Endodermal cell (in vitro differentiated cells): Measurements from ENCODE around the gene HSD17B12. TPM values are rescaled to one million over a fixed set of nuclear protein-coding genes. Genes with fewer than 3 reads are reported as not detected.
"Not testable (repeated sequence)": the region's sequence is repeated elsewhere in the genome, so short reads cannot be mapped to it uniquely, and the experiment has no call there.

ENCODE experiments used
- DNase-seq: peaks from one replicate; pipeline ENCODE4 v3.0.0-alpha.2; 2017
- H3K27ac ChIP-seq: 2 replicates; pipeline ENCODE4 v1.5.1; 2013; ENCODE audit warnings: mild to moderate bottlenecking, low read depth, low read length, moderate library complexity
- H3K27me3 ChIP-seq: 2 replicates; pipeline ENCODE4 v1.6.1; 2013; ENCODE audit warnings: mild to moderate bottlenecking, low read length, moderate library complexity; ENCODE audit not compliant: insufficient read depth, control insufficient read depth, poor library complexity, severe bottlenecking
- H3K36me3 ChIP-seq: 2 replicates; pipeline ENCODE4 v1.7.0; 2013; ENCODE audit warnings: mild to moderate bottlenecking, low read length, moderate library complexity; ENCODE audit not compliant: control insufficient read depth, insufficient read depth
- H3K4me1 ChIP-seq: one replicate; pipeline ENCODE4 v1.7.0; 2013; ENCODE audit warnings: low read length; ENCODE audit not compliant: control insufficient read depth, insufficient read depth
- H3K4me3 ChIP-seq: 2 replicates; pipeline ENCODE4 v1.5.1; 2013; ENCODE audit warnings: mild to moderate bottlenecking, low read length, moderate library complexity
- H3K9ac ChIP-seq: 2 replicates; pipeline ENCODE4 v1.6.1; 2013; ENCODE audit warnings: mild to moderate bottlenecking, low read length, moderate library complexity; ENCODE audit not compliant: poor library complexity, severe bottlenecking; ENCODE audit errors: extremely low read depth
- H3K9me3 ChIP-seq: 2 replicates; pipeline ENCODE4 v1.6.1; 2013; ENCODE audit warnings: mild to moderate bottlenecking, low read length, moderate library complexity; ENCODE audit not compliant: control insufficient read depth
- H3K27ac Mint-ChIP-seq: 2 replicates; pipeline ENCODE4 v1.8.0; 2020; ENCODE audit warnings: mixed read lengths
- H3K27me3 Mint-ChIP-seq: 2 replicates; pipeline ENCODE4 v1.8.0; 2021; ENCODE audit warnings: mild to moderate bottlenecking, mixed read lengths; ENCODE audit not compliant: insufficient read depth
- H3K36me3 Mint-ChIP-seq: 2 replicates; pipeline ENCODE4 v1.8.0; 2020; ENCODE audit warnings: low read depth, mixed read lengths
- H3K4me1 Mint-ChIP-seq: 2 replicates; pipeline ENCODE4 v1.8.0; 2020; ENCODE audit warnings: mixed read lengths
- H3K4me3 Mint-ChIP-seq: 2 replicates; pipeline ENCODE4 v1.8.0; 2020; ENCODE audit warnings: mild to moderate bottlenecking, moderate library complexity, mixed read lengths
- H3K9me3 Mint-ChIP-seq: 2 replicates; pipeline ENCODE4 v1.8.0; 2020; ENCODE audit warnings: mild to moderate bottlenecking, mixed read lengths
- WGBS, 2 experiments: methylation state at CpG; one replicate each; pipeline versions ENCODE4 v1.1.5 to v1.1.7; 2013; ENCODE audit warnings: missing lambda C conversion rate in 2 of 2, mixed read lengths in 1 of 2; ENCODE audit not compliant: insufficient coverage in 1 of 2, insufficient read length in 1 of 2; 5-methylcytosine and 5-hydroxymethylcytosine counted together
- total RNA-seq, 2 donors: library from RNA; stranded (reverse); fragmentation: NEBNext Ultra II Directional in 1 of 2; extraction: Animal tissue kit (Norgen Biotek cat#: 25700) in 1 of 2; gene quantifications; 2 replicates in 1 of 2; 3 replicates in 1 of 2; pipeline ENCODE4 v1.2.1, GENCODE V29; 2021
- TF ChIP-seq, protein P1 (sequence below): fragments of 200-600 bp; sonication (generic); conservative IDR thresholded peaks from 2 replicates; pipeline ENCODE4 v1.5.0; 2021; ENCODE audit warnings: antibody characterized with exemption, mild to moderate bottlenecking

Gene HSD17B12
- total RNA-seq, 2 donors from 2014 or later, result 109 to 138 TPM

- 100% methylated on average over 1 of the region's 1 CpG; no CpG with 5 or more reads in 1 of the 2 experiments for WGBS, 2 experiments
- Histone ChIP-seq H3K36me3 (peaks cover 52% of the 10 kb centered on the region), H3K4me3 (no peak overlapping the region), H3K9me3 (peaks cover 33% of the 10 kb centered on the region), H3K9ac (no peak overlapping the region), H3K27ac (no peak overlapping the region), H3K27me3 (no peaks in the 10 kb centered on the region), H3K4me1 (no peaks in the 10 kb centered on the region)
- Mint-ChIP-seq H3K27me3 (no peaks in the 10 kb centered on the region), H3K4me3 (no peak overlapping the region), H3K36me3 (peaks cover 59% of the 10 kb centered on the region), H3K9me3 (peaks cover 3% of the 10 kb centered on the region), H3K4me1 (no peaks in the 10 kb centered on the region), H3K27ac (no peak overlapping the region)
- DNase-seq, result no peak
- TF ChIP-seq, protein P1, sequence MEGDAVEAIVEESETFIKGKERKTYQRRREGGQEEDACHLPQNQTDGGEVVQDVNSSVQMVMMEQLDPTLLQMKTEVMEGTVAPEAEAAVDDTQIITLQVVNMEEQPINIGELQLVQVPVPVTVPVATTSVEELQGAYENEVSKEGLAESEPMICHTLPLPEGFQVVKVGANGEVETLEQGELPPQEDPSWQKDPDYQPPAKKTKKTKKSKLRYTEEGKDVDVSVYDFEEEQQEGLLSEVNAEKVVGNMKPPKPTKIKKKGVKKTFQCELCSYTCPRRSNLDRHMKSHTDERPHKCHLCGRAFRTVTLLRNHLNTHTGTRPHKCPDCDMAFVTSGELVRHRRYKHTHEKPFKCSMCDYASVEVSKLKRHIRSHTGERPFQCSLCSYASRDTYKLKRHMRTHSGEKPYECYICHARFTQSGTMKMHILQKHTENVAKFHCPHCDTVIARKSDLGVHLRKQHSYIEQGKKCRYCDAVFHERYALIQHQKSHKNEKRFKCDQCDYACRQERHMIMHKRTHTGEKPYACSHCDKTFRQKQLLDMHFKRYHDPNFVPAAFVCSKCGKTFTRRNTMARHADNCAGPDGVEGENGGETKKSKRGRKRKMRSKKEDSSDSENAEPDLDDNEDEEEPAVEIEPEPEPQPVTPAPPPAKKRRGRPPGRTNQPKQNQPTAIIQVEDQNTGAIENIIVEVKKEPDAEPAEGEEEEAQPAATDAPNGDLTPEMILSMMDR, result no peak
These were observed 84.7 kb downstream of the HSD17B12 start for GRCh38 chr11:43765194-43765593.

GRCh38 chr11:43768654-43769053 is 88.1 kb downstream of the HSD17B12 start:
- not testable (repeated sequence) for H3K4me3 Mint-ChIP-seq, H3K27ac Mint-ChIP-seq, H3K4me3 ChIP-seq, H3K27me3 Mint-ChIP-seq, H3K9me3 Mint-ChIP-seq, DNase-seq, H3K4me1 ChIP-seq, H3K9ac ChIP-seq, H3K27me3 ChIP-seq, H3K4me1 Mint-ChIP-seq, H3K27ac ChIP-seq
- 89 to 99% methylated on average over 5 of the region's 5 CpGs for WGBS, 2 experiments
- H3K36me3 Mint-ChIP-seq, result peaks cover 63% of the 10 kb centered on the region
- Histone ChIP-seq H3K36me3 (peaks cover 51% of the 10 kb centered on the region), H3K9me3 (peaks cover 33% of the 10 kb centered on the region)

DNA sequence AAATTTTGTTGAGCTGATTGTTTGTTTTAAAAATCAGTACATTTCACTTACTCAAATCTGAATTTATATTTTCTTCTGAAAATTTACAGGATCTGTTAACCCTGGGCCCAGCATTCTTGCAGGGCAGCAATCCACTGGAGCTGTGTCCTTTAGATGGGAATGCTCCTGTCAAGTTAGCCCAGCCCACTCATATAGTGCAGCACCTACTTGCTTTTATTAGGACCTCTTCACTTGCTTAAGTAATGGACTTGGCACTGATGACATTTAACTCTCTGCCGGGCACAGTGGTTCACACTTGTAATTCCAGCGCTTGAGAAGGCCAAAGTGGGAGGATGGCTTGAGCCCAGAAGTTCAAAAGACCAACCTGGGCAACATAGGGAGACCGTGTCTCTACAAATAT is 89.6 kb downstream of the HSD17B12 start:
- peaks cover 60% of the 10 kb centered on the region for H3K36me3 Mint-ChIP-seq

More for the DNA sequence above, 89.6 kb downstream of the HSD17B12 start:
- H3K36me3 ChIP-seq, result peaks cover 61% of the 10 kb centered on the region
- H3K9me3 ChIP-seq, result peaks cover 27% of the 10 kb centered on the region
- no peak overlapping the region for H3K9ac ChIP-seq
- H3K9me3 Mint-ChIP-seq, result peaks cover 10% of the 10 kb centered on the region
- 93% methylated on average over 3 of the region's 3 CpGs; no CpG with 5 or more reads in 1 of the 2 experiments for WGBS, 2 experiments
- no peak overlapping the region for H3K4me3 Mint-ChIP-seq
- H3K27ac Mint-ChIP-seq, result no peak overlapping the region
- H3K27me3 ChIP-seq, result no peaks in the 10 kb centered on the region
- no peaks in the 10 kb centered on the region for H3K27me3 Mint-ChIP-seq
- TF ChIP-seq, protein P1, result no peak
- H3K4me1 Mint-ChIP-seq, result no peaks in the 10 kb centered on the region
- no peak overlapping the region for H3K27ac ChIP-seq
- no peak overlapping the region for H3K4me3 ChIP-seq
- DNase-seq, result no peak
- no peaks in the 10 kb centered on the region for H3K4me1 ChIP-seq
